ENCODE measurements around the gene CCDC90B.
"Not testable (repeated sequence)": the region's sequence is repeated elsewhere in the genome, so short reads cannot be mapped to it uniquely, and the experiment has no call there.

CCDC90B gene

GRCh38 chr11:83287631-83288030 lies 1.5 kb upstream of the CCDC90B start:
- no peak for DNase-seq (ENCODE audit: low read depth in 2 of 2)

- DNase-seq (ENCODE audit: low read depth in 2 of 2), result no peak
Observed at GRCh38 chr11:83285151-83285770, 906 bp downstream of the CCDC90B start.

GRCh38 chr11:83284501-83285150 lies 1.5 kb downstream of the CCDC90B start:
- no peak for DNase-seq (ENCODE audit: low read depth in 2 of 2)

GRCh38 chr11:83282084-83282716 lies 4.0 kb downstream of the CCDC90B start:
- no peak for DNase-seq (ENCODE audit: low read depth in 2 of 2)

DNA sequence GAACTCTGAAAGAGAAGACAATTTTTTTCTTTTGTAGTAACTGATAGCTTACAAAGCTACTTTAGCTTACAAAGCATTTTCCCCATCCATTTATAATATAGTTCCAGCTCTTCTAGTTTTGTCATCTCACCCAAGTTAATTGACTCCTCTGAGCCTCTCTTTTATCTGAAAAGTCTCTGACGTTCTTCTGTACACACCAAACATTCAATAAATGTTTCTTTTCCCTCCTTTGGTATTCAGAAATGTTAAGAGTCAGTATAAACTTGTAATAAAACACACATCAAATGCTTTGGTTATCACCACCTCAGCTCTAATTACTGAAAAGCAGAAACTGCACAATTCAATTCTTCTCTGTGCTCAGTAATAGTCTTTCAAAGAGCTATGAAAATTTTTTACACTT lies 5.9 kb downstream of the CCDC90B start:
- no peak for DNase-seq (ENCODE audit: low read depth in 2 of 2)

DNA sequence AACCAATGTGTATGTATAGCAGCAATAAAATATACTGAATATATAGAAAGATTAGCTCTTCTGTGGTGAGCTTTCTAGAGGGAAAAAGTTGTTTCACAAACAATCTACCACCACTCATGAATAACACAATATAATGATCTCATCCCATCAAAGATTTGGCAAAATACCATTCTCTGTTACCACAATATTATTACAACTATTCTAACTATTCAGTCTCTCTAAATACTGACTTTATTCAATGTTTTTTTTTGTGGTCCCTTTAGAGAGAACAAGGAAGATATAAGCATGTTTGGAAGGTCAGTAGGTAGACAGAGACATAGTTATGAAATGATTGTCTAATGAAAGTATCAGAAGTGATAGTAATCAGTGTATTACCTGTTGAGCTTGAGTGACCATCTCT lies 7.8 kb downstream of the CCDC90B start:
- no peak for DNase-seq (ENCODE audit: low read depth in 2 of 2)

- DNase-seq (ENCODE audit: low read depth in 2 of 2), result no peak
Observed at GRCh38 chr11:83275888-83276641, 10.1 kb downstream of the CCDC90B start.

GRCh38 chr11:83272627-83273026 lies 13.5 kb downstream of the CCDC90B start:
- no peak for DNase-seq (ENCODE audit: low read depth in 2 of 2)

GRCh38 chr11:83271734-83272133 lies 14.4 kb downstream of the CCDC90B start:
- DNase-seq (ENCODE audit: low read depth in 2 of 2), result not testable (repeated sequence)

DNA sequence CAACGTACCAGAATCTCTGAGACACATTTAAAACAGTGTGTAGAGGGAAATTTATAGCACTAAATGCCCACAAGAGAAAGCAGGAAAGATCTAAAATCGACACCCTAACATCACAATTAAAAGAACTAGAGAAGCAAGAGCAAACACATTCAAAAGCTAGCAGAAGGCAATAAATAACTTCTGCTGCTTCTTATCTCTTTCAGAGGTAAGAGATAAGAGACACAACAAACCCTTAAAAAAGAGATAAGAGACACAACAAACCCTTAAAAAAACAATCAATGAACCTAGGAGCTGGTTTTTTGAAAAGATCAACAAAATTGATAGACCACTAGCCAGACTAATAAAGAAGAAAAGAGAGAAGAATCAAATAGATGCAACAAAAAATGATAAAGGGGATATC lies 17.1 kb downstream of the CCDC90B start:
- DNase-seq (ENCODE audit: low read depth in 2 of 2), result not testable (repeated sequence)

DNA sequence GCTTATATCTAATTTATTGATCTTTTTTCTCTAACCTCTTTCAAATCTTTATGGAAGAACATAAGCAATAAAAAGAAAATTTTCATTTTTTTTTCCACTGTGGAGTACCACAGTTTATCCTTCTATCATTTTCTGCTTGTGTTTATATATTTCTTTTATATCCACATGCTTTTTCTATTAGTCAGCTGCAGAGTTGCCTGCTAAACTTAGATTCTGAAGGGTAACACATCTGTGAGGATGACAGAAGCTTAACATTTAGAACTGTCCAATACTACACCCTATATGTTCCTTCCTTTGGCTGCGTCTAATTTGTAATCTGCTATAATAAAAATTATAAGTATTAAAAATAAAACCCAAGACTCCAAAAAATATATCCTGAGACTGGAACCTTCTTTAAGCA lies 20.8 kb downstream of the CCDC90B start:
- no peak for DNase-seq (ENCODE audit: low read depth in 2 of 2)

DNA sequence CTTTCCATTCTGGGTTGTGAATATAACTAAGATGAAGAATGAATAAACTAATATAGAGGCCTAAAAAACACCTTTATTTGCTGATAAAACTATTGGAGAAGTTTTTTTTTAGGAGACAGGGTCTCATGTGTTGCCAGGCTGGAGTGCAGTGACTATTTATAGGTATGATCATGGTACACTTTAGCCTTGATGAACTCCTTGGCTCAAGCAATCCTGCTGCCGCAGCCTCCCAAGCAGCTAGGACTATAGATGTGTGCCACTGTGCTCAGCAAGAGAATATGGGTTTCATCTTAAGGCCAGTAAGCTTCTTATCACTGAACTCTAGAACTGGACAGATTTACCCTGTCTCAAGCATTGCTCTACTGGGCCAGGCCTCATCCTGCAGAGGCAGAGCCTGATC lies 26.6 kb downstream of the CCDC90B start:
- no peak for DNase-seq (ENCODE audit: low read depth in 2 of 2)

- no peak for DNase-seq (ENCODE audit: low read depth in 2 of 2)
Observed at GRCh38 chr11:83257761-83258168, 28.4 kb downstream of the CCDC90B start.

- DNase-seq (ENCODE audit: low read depth in 2 of 2), result no peak
Observed at GRCh38 chr11:83256602-83257340, 29.4 kb downstream of the CCDC90B start.

GRCh38 chr11:83255366-83255765 lies 30.8 kb downstream of the CCDC90B start:
- no peak for DNase-seq (ENCODE audit: low read depth in 2 of 2)

DNA sequence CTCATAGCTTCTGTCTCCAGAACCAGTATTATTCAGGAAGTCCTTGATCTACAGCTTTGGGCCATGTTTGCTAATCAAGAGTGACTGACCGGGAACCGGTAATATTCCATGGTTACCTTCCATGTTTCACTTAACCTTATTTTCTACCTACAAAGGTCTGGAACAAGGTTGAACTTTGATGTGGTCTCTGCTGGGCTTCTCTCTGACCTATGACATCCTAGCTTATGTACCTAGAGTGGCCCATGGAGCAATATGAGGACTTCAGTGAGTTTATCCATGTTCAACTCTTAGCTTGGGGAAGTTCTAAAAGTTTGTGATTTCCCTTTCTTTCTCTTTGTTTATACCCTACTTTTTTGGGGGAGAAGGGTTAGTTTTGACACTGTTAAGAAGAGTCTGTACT lies 33.2 kb downstream of the CCDC90B start:
- DNase-seq (ENCODE audit: low read depth in 2 of 2), result no peak

DNA sequence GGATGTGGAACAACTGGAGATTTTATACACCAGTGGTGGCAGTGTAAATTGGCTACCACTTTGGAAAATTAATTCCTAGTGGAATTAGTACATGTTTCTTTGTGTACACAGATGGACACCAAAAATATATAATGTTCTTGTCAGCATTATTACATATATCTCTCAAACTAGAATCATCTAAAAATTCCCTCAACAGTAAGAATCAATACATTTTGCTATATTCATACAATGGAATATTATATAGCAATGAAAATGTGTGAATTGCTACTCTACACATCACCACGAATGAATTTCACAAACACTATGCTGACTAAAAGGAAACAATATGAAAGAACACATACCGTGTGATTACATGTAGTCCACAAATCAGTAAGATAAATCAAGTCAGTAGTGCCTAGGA lies 33.9 kb downstream of the CCDC90B start:
- no peak for DNase-seq (ENCODE audit: low read depth in 2 of 2)

GRCh38 chr11:83249972-83250593 lies 36.1 kb downstream of the CCDC90B start:
- no peak for DNase-seq (ENCODE audit: low read depth in 2 of 2)

DNA sequence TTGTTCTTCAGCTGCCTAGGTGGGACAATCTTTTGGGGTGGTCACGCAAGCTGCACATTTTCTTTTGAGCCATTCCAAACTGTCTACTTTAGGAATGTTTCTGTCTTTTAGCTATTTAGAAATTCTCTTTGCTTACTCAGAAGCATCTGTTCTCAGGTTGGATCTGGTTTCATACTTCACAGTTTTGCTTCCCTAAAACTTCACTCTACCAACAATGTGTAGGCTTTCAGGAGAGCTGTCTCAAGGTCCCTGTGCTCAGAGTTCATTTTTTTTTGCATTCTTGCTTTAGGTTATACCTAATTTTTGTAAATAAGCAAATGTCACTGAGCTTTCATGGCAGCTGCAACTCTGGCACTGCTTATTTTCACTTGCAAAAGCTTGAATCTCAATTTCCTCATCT lies 36.7 kb downstream of the CCDC90B start:
- no peak for DNase-seq (ENCODE audit: low read depth in 2 of 2)

GRCh38 chr11:83241291-83241946 lies 44.7 kb downstream of the CCDC90B start:
- DNase-seq (ENCODE audit: low read depth in 2 of 2), result no peak

GRCh38 chr11:83238111-83238510 lies 48.1 kb downstream of the CCDC90B start:
- no peak for DNase-seq (ENCODE audit: low read depth in 2 of 2)

Measured in stimulated activated CD8-positive, alpha-beta memory T cell treated with anti-CD3 and anti-CD28 coated beads, Interleukin-2, amount 100 ng/mL, for 48 hours (primary cell).